ENCODE data around the gene KRT4. TPM values are rescaled to one million over a fixed set of nuclear protein-coding genes. Genes with fewer than 3 reads are reported as not detected.

The KRT4 gene
- total and polyA plus RNA-seq, 7 donors: 0.86 to 18.6 TPM; not detected in 5

DNA sequence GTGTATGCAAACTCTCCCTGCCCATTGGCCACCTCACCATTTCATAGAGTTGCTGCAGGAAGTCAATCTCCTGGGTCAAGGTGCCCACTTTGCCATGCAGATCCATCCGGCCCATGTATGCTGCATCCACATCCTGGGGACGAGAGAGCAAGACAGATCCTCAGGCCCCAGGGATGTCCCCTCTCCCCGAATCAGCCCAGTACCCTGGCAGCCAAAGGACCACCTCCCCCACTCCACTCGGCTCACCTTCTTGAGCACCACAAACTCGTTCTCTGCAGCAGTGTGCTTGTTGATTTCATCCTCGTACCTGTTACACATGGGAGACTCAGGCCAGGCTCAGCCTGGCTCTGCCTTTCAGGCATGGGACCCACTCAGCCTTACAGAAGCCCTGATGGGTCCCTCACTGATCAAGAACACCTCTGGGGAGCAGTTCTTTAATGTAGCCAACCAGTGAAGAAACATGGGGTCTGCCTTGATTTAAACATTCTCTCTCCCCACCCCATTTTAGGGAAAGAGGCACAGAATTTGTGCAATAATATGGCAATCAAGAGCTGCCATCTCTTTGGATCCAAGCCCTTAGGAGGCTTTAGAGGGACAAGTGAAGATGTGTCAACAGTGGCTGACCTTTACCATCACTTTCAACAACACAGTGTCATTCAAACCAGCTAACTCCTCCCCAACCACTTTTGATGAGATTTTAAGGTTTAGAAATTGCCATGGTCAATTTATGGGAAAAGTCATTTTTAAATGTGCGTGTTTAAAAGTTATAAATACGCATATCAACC, 16.3 kb upstream of the KRT4 start:
- no peak for TF ChIP-seq EP300 (IDR thresholded peaks at IDR 0.05)
- TF ChIP-seq, protein P1, sequence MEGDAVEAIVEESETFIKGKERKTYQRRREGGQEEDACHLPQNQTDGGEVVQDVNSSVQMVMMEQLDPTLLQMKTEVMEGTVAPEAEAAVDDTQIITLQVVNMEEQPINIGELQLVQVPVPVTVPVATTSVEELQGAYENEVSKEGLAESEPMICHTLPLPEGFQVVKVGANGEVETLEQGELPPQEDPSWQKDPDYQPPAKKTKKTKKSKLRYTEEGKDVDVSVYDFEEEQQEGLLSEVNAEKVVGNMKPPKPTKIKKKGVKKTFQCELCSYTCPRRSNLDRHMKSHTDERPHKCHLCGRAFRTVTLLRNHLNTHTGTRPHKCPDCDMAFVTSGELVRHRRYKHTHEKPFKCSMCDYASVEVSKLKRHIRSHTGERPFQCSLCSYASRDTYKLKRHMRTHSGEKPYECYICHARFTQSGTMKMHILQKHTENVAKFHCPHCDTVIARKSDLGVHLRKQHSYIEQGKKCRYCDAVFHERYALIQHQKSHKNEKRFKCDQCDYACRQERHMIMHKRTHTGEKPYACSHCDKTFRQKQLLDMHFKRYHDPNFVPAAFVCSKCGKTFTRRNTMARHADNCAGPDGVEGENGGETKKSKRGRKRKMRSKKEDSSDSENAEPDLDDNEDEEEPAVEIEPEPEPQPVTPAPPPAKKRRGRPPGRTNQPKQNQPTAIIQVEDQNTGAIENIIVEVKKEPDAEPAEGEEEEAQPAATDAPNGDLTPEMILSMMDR (IDR thresholded peaks at IDR 0.05): no peak
- no peak for TF ChIP-seq POLR2AphosphoS5 (IDR thresholded peaks at IDR 0.05)
- TF ChIP-seq POLR2A (IDR thresholded peaks at IDR 0.05): no peak
- Histone ChIP-seq H3K27me3 (no peaks in the 10 kb centered on the region), H3K27ac (no peak overlapping the region), H3K4me1 (no peaks in the 10 kb centered on the region), H3K9me3 (no peaks in the 10 kb centered on the region), H3K36me3 (no peaks in the 10 kb centered on the region), H3K4me3 (no peak overlapping the region)
- 84 to 85% methylated on average over 8 of the region's 8 CpGs for WGBS, 2 donors
- intact Hi-C loops (cut with DNase I): no loop called here
- DNase-seq: no peak

DNA sequence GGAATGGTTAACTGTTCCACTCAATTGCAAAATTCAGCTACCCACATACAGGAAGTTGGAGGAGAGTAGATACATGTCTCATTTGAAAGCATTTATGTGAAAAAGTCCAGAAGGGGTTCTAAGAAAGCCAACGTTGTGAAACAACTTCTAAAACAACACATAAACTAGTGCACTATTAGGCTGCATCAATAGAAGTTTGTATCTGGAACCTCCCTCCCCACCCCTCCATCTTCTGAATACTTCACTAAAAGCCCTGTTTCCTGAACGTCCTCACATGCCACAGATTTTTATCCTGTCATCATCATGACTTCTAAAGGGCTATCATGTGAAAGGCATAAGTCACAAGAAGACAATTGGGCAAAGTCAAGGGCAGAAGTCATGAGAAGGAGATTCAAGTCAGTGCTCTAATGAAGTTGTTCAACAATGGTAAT, 14.7 kb upstream of the KRT4 start:
- no peak for DNase-seq
- 25 to 38% methylated on average over 2 of the region's 2 CpGs for whole genome bisulfite sequencing, 2 donors
- Histone ChIP-seq H3K4me3 (no peak overlapping the region), H3K9me3 (no peaks in the 10 kb centered on the region), H3K36me3 (no peaks in the 10 kb centered on the region), H3K27ac (no peak overlapping the region), H3K27me3 (no peaks in the 10 kb centered on the region), H3K4me1 (no peaks in the 10 kb centered on the region)
- TF ChIP-seq POLR2A (IDR thresholded peaks at IDR 0.05): no peak
- TF ChIP-seq EP300 (IDR thresholded peaks at IDR 0.05): no peak
- no peak for TF ChIP-seq POLR2AphosphoS5 (IDR thresholded peaks at IDR 0.05)
- TF ChIP-seq, protein P1 (IDR thresholded peaks at IDR 0.05): no peak
- intact Hi-C loops (cut with DNase I): no loop called here

DNA sequence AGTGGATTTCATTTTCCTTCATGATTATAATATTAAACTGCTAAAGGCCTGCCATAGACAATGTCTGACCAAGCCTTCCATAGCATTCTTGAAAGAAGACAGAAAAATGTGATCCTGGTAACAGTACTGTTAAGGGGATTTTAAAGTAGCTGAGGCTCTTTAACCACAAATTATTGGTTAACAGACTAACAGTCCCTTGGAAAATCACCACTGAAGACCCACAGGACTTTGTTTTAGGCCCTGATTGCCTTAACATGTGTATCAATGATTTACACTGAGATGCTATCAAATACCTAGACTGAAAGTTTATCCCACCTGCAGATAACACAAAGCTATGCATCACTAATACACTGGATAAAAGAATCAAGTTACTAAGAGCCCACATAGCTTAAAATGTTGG, 14.2 kb upstream of the KRT4 start:
- Histone ChIP-seq H3K27me3 (no peaks in the 10 kb centered on the region), H3K4me3 (no peak overlapping the region), H3K9me3 (no peaks in the 10 kb centered on the region), H3K27ac (no peak overlapping the region), H3K4me1 (no peaks in the 10 kb centered on the region), H3K36me3 (no peaks in the 10 kb centered on the region)
- intact Hi-C loops (cut with DNase I): no loop called here
- DNase-seq: no peak
- TF ChIP-seq POLR2A (IDR thresholded peaks at IDR 0.05) (no peak), POLR2AphosphoS5 (IDR thresholded peaks at IDR 0.05) (no peak), EP300 (IDR thresholded peaks at IDR 0.05) (no peak)
- TF ChIP-seq, protein P1 (IDR thresholded peaks at IDR 0.05): no peak

DNA sequence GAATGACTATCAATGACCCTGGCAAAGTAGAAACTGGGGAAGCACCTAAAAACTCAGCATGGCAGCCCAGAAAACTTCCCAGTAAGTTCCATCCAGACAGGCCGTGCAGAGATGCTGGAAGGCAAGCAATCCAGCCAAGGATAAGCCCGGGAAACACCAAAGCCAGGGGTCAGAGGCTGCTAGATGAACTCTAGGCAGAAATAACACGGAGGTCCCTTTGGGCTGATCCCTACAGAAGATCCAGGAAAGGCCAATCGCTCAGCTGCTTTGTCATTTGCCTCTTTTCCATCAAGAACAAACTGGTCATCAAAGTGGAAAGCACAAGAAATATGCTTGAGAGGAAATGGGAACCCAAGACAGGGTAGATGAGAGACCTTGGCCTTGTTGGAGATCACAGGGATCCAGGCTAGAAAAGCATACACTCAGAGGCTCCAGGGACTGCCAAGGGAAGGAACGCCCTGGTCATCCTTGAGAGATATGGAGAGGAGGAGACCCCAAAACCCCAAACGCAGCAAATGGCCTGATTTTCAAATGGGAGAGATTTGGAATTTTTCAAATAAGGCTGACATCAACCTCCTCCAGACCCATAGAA, 13.7 kb upstream of the KRT4 start:
- H3K27ac ChIP-seq: no peak overlapping the region
- H3K36me3 ChIP-seq: no peaks in the 10 kb centered on the region
- DNase-seq: no peak
- TF ChIP-seq EP300 (IDR thresholded peaks at IDR 0.05) (no peak), POLR2AphosphoS5 (IDR thresholded peaks at IDR 0.05) (no peak)
- peaks cover 0 to 2% (median 0%) of the 10 kb centered on the region in 4 donors for H3K4me1 ChIP-seq
- no peaks in the 10 kb centered on the region for H3K27me3 ChIP-seq
- no peaks in the 10 kb centered on the region for H3K9me3 ChIP-seq
- H3K4me3 ChIP-seq: no peak overlapping the region
- intact Hi-C loops (cut with DNase I): no loop called here
- 87% methylated on average over 6 of the region's 6 CpGs for WGBS, 2 donors

DNA sequence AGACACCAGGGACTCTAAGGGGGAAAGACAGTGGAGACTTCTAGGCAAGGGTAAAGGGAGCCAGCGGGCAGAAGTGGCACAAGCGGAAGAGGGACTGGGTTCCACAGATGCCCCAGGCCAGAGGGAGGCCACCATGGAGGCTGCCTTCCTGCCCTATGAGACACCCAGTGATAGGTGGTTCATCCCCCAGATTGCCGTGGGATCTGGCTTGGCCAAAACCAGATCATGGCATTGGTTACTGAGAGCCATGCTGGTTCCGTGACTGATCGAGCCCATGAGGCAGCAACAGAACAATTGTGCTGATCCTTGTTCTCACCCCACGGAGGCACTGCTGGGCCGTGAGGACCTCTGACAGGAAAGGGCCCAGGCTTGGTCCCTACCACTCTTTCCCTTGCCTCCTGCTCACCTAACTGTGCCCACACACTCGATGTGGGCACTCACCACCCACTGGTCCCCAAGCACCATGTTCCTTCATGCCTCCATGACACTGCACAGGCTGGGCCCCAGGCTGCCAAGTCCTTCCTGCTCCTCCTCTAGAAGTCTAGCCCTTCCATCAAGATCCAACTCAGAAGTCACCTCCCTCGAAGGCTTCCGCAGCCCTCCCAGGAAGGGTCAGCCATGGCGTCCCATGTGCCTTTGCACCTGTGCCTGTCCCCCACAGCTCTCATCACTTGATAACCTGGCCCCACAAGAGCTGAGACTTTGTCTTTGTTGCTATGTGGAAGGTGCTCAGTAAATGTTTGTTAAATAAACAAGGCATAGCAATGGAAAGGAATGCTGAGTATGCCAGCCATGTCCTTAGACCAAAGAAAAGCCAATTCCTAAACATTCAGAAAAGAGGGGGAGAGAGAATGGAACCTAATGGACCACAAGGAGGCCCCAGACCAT, 12.9 kb upstream of the KRT4 start:
- Histone ChIP-seq H3K36me3 (no peaks in the 10 kb centered on the region), H3K4me1 (peaks cover 0 to 9% (median 4%) of the 10 kb centered on the region in 4 donors), H3K9me3 (no peaks in the 10 kb centered on the region), H3K4me3 (no peak overlapping the region), H3K27me3 (no peaks in the 10 kb centered on the region), H3K27ac (no peak overlapping the region)
- intact Hi-C loops (cut with DNase I): no loop called here
- WGBS, 2 donors: 93 to 95% methylated on average over 11 of the region's 11 CpGs
- no peak for DNase-seq
- TF ChIP-seq, protein P1 (IDR thresholded peaks at IDR 0.05): no peak
- TF ChIP-seq EP300 (IDR thresholded peaks at IDR 0.05) (no peak), POLR2A (IDR thresholded peaks at IDR 0.05) (no peak), POLR2AphosphoS5 (IDR thresholded peaks at IDR 0.05) (no peak)
